K562 (cell line): ENCODE measurements around the gene CCDC7. TPM values are rescaled to one million over a fixed set of nuclear protein-coding genes. Genes with fewer than 3 reads are reported as not detected.

Experiments used
- BCL6 ChIP-seq: fragments of 250-450 bp; sonication (Bioruptor Pico); IDR thresholded peaks from 2 replicates; pipeline ENCODE4 v1.4.0; 2020
- DDX20 ChIP-seq: fragments of 450-650 bp; IDR thresholded peaks from 2 replicates; pipeline ENCODE4 v1.6.1; 2016; ENCODE audit warnings: missing genetic modification characterization, low read depth, mild to moderate bottlenecking, missing compliant biosample characterization, moderate library complexity
- HSF4 ChIP-seq: fragments of 250-450 bp; sonication (Bioruptor Pico); IDR thresholded peaks from 2 replicates; pipeline ENCODE4 v2.1.2; 2022; ENCODE audit warnings: mild to moderate bottlenecking, moderate library complexity, borderline replicate concordance
- MBD2 ChIP-seq: sonication (generic); IDR thresholded peaks from 2 replicates; pipeline ENCODE4 v1.6.1; 2016; ENCODE audit warnings: low read depth, borderline replicate concordance
- MCM5 ChIP-seq: fragments of 450-650 bp; IDR thresholded peaks from 2 replicates; pipeline ENCODE4 v1.6.1; 2016; ENCODE audit warnings: low read depth
- NEUROD1 ChIP-seq: fragments of 150-350 bp; IDR thresholded peaks from 2 replicates; pipeline ENCODE4 v1.6.1; 2014; ENCODE audit warnings: borderline replicate concordance, low read length, low read depth; ENCODE audit not compliant: partially characterized antibody
- NR1H2 ChIP-seq: sonication (generic); formaldehyde crosslinking; IDR thresholded peaks from 2 replicates; pipeline ENCODE4 v1.4.0; 2020; ENCODE audit warnings: mild to moderate bottlenecking, missing genetic modification reagents
- POLR2H ChIP-seq: IDR thresholded peaks from 2 replicates; pipeline ENCODE4 v1.6.1; 2016; ENCODE audit warnings: missing genetic modification characterization, low read depth, mild to moderate bottlenecking, control low read depth, missing compliant biosample characterization, moderate library complexity
- SNRNP70 ChIP-seq: fragments of 200-400 bp; formaldehyde crosslinking; optimal IDR thresholded peaks from 2 replicates; pipeline ENCODE3; 2017; ENCODE audit warnings: low read depth, low read length
- ZNF140 ChIP-seq: fragments of 250-450 bp; sonication (Bioruptor Pico); IDR thresholded peaks from 2 replicates; pipeline ENCODE4 v1.8.0; 2021; ENCODE audit warnings: moderate library complexity, mild to moderate bottlenecking, inconsistent platforms
- ZNF324 ChIP-seq: fragments of 250-450 bp; sonication (Bioruptor Pico); IDR thresholded peaks from 2 replicates; pipeline ENCODE4 v1.4.0; 2020; ENCODE audit warnings: mild to moderate bottlenecking
- ZNF41 ChIP-seq: fragments of 250-450 bp; sonication (Bioruptor Pico); conservative IDR thresholded peaks from 2 replicates; pipeline ENCODE4 v1.4.0; 2020; ENCODE audit warnings: mild to moderate bottlenecking
- ZNF551 ChIP-seq: fragments of 250-450 bp; sonication (Bioruptor Pico); IDR thresholded peaks from 2 replicates; pipeline ENCODE4 v1.5.0; 2021; ENCODE audit warnings: mild to moderate bottlenecking, moderate library complexity
- polyA plus RNA-seq, 8 experiments: library from polyadenylated mRNA; depleted of rRNA in 4 of 8; stranded (reverse) in 5 of 8; unstranded in 3 of 8; fragments of >200 nt; fragmentation: Nextera tagmentation in 2 of 8; fragmentation: Illumina TruSeq in 1 of 8; extraction: Ambion mirVana in 2 of 8; extraction: Trizol in 1 of 8; gene quantifications; 2 replicates each; pipeline versions ENCODE4 v1.2.1 to v1.2.3, GENCODE V29; 2011 to 2014; ENCODE audit warnings: inconsistent platforms in 1 of 8, missing spikeins in 1 of 8
- total RNA-seq, 7 experiments: library from RNA; depleted of rRNA in 6 of 7; stranded (reverse); fragments of >200 nt in 6 of 7; fragmentation: Illumina TruSeq in 2 of 7; extraction: Trizol in 2 of 7; gene quantifications; 2 replicates each; pipeline versions ENCODE4 v1.2.1 to v1.2.3, GENCODE V29; 2011 to 2021; ENCODE audit warnings: low replicate concordance in 1 of 7
- TF ChIP-seq, protein P1 (sequence below): sonication (generic); formaldehyde crosslinking; IDR thresholded peaks from 2 replicates; pipeline ENCODE4 v1.8.1; 2023; ENCODE audit warnings: missing genetic modification reagents, mild to moderate bottlenecking, borderline replicate concordance
- TF ChIP-seq, protein P2 (sequence below): fragments of 450-650 bp; formaldehyde crosslinking; IDR thresholded peaks from 2 replicates; pipeline ENCODE4 v1.4.0; 2020; ENCODE audit warnings: mild to moderate bottlenecking
- TF ChIP-seq, protein P3 (sequence below): fragments of 200-800 bp; sonication (Bioruptor generic); IDR thresholded peaks from 2 replicates; pipeline ENCODE4 v1.6.1; 2017; ENCODE audit warnings: missing genetic modification characterization, missing compliant biosample characterization
- TF ChIP-seq, protein P4 (sequence below): sonication (generic); formaldehyde crosslinking; IDR thresholded peaks from 2 replicates; pipeline ENCODE4 v1.8.1; 2023; ENCODE audit warnings: mild to moderate bottlenecking, missing genetic modification reagents, moderate library complexity
- TF ChIP-seq, protein P5 (sequence below), 2 experiments: fragments of 450-650 bp in 1 of 2; sonication (generic) in 1 of 2; formaldehyde crosslinking in 1 of 2; IDR thresholded peaks in 1 of 2; conservative IDR thresholded peaks in 1 of 2; 2 replicates each; pipeline versions ENCODE4 v1.6.1 to v1.8.1; 2016 to 2023; ENCODE audit warnings: mild to moderate bottlenecking in 2 of 2, moderate library complexity in 2 of 2, inconsistent platforms in 1 of 2, missing genetic modification reagents in 1 of 2

The CCDC7 gene
- total and polyA plus RNA-seq, 9 of the 15 experiments (the other 6 are each of a cell fraction or from before 2014, with no cell fraction given): 1.5 to 6.6 (median 2.7) TPM

DNA sequence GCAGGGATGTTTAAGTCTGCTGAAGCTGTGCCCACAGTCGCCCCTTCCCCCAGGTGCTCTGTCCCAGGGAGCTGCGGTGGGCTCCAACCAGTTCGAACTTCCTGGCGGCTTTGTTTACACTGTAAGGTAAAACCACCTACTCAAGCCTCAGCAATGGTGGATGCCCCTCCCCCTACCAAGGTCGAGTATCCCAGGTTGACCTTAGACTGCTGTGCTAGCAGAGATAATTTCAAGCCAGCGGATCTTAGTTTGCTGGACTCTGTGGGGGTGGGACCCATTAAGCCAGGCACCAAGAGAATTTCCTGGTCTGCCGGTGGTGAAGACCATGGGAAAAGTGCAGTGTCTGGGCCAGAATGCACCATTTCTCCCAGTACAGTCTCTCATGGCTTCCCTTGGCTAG is 56.0 kb downstream of the CCDC7 start (continued):
- TF ChIP-seq POLR2H (tag) (no peak), NEUROD1 (peak; percentile 64), HSF4 (CRISPR knock-in tag) (no peak), ZNF41 (no peak), ZNF140 (CRISPR knock-in tag) (no peak), SNRNP70 (no peak), MBD2 (0 out of 2 replicates have a peak, but pooled peaks have one; percentile 45), BCL6 (no peak), DDX20 (tag) (no peak), MCM5 (no peak), NR1H2 (no peak), ZNF324 (no peak), ZNF551 (CRISPR knock-in tag) (no peak)
- TF ChIP-seq, protein P1, sequence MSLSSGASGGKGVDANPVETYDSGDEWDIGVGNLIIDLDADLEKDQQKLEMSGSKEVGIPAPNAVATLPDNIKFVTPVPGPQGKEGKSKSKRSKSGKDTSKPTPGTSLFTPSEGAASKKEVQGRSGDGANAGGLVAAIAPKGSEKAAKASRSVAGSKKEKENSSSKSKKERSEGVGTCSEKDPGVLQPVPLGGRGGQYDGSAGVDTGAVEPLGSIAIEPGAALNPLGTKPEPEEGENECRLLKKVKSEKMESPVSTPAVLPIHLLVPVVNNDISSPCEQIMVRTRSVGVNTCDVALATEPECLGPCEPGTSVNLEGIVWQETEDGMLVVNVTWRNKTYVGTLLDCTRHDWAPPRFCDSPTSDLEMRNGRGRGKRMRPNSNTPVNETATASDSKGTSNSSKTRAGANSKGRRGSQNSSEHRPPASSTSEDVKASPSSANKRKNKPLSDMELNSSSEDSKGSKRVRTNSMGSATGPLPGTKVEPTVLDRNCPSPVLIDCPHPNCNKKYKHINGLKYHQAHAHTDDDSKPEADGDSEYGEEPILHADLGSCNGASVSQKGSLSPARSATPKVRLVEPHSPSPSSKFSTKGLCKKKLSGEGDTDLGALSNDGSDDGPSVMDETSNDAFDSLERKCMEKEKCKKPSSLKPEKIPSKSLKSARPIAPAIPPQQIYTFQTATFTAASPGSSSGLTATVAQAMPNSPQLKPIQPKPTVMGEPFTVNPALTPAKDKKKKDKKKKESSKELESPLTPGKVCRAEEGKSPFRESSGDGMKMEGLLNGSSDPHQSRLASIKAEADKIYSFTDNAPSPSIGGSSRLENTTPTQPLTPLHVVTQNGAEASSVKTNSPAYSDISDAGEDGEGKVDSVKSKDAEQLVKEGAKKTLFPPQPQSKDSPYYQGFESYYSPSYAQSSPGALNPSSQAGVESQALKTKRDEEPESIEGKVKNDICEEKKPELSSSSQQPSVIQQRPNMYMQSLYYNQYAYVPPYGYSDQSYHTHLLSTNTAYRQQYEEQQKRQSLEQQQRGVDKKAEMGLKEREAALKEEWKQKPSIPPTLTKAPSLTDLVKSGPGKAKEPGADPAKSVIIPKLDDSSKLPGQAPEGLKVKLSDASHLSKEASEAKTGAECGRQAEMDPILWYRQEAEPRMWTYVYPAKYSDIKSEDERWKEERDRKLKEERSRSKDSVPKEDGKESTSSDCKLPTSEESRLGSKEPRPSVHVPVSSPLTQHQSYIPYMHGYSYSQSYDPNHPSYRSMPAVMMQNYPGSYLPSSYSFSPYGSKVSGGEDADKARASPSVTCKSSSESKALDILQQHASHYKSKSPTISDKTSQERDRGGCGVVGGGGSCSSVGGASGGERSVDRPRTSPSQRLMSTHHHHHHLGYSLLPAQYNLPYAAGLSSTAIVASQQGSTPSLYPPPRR (CRISPR knock-in tag): no peak
- TF ChIP-seq, protein P2, sequence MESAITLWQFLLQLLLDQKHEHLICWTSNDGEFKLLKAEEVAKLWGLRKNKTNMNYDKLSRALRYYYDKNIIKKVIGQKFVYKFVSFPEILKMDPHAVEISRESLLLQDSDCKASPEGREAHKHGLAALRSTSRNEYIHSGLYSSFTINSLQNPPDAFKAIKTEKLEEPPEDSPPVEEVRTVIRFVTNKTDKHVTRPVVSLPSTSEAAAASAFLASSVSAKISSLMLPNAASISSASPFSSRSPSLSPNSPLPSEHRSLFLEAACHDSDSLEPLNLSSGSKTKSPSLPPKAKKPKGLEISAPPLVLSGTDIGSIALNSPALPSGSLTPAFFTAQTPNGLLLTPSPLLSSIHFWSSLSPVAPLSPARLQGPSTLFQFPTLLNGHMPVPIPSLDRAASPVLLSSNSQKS (CRISPR knock-in tag): no peak
- TF ChIP-seq, protein P3, sequence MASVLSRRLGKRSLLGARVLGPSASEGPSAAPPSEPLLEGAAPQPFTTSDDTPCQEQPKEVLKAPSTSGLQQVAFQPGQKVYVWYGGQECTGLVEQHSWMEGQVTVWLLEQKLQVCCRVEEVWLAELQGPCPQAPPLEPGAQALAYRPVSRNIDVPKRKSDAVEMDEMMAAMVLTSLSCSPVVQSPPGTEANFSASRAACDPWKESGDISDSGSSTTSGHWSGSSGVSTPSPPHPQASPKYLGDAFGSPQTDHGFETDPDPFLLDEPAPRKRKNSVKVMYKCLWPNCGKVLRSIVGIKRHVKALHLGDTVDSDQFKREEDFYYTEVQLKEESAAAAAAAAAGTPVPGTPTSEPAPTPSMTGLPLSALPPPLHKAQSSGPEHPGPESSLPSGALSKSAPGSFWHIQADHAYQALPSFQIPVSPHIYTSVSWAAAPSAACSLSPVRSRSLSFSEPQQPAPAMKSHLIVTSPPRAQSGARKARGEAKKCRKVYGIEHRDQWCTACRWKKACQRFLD (CRISPR knock-in tag): no peak
- TF ChIP-seq, protein P4, sequence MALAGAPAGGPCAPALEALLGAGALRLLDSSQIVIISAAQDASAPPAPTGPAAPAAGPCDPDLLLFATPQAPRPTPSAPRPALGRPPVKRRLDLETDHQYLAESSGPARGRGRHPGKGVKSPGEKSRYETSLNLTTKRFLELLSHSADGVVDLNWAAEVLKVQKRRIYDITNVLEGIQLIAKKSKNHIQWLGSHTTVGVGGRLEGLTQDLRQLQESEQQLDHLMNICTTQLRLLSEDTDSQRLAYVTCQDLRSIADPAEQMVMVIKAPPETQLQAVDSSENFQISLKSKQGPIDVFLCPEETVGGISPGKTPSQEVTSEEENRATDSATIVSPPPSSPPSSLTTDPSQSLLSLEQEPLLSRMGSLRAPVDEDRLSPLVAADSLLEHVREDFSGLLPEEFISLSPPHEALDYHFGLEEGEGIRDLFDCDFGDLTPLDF (CRISPR knock-in tag): no peak
- TF ChIP-seq, protein P5, sequence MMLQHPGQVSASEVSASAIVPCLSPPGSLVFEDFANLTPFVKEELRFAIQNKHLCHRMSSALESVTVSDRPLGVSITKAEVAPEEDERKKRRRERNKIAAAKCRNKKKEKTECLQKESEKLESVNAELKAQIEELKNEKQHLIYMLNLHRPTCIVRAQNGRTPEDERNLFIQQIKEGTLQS (IDR thresholded peaks at IDR 0.05): no peak
- TF ChIP-seq, protein P5 (CRISPR knock-in tag; conservative IDR thresholded peaks at IDR 0.05): no peak
